ENCODE measurements around the gene EVPLL.
"Not testable (repeated sequence)": the region's sequence is repeated elsewhere in the genome, so short reads cannot be mapped to it uniquely, and the experiment has no call there.

EVPLL gene

GRCh38 chr17:18426639-18427038 is 49.1 kb downstream of the EVPLL start:
- DNase-seq, result not testable (repeated sequence)

DNA sequence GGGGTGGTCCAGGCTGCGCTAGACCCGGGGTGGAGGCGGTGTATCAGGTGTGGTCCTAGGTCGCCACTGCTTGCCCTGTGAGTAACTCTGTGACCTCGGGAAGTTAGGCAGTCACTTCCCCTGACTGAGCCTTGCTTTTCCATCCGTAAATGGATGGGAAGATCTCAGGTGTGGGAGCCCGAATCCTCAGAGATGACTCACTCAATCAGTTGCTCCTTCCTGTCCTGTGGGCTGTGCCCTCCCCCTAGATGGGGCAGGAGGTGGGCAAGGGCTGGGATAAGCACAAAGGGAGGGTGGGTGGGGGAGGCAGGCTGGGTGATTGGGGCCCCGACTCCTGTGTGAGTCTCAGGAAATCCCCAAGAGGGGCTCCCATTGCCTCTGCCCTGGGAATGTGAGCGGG is 54.6 kb downstream of the EVPLL start:
- DNase-seq, result not testable (repeated sequence)
